Neural progenitor cell (in vitro differentiated cells): ENCODE measurements around the gene GRB2.

Experiments used
- EZH2 ChIP-seq: fragments of 200-600 bp; sonication (generic); IDR thresholded peaks from 2 replicates; pipeline ENCODE4 v1.6.1; 2017; ENCODE audit warnings: antibody characterized with exemption, mild to moderate bottlenecking, moderate library complexity
- EZH2phosphoT487 ChIP-seq: fragments of 200-600 bp; sonication (generic); IDR thresholded peaks from 2 replicates; pipeline ENCODE4 v1.6.1; 2017; ENCODE audit warnings: antibody characterized with exemption
- TF ChIP-seq, protein P1 (sequence below): fragments of 200-600 bp; sonication (generic); IDR thresholded peaks from 2 replicates; pipeline ENCODE4 v1.5.1; 2017; ENCODE audit warnings: antibody characterized with exemption, mild to moderate bottlenecking

DNA sequence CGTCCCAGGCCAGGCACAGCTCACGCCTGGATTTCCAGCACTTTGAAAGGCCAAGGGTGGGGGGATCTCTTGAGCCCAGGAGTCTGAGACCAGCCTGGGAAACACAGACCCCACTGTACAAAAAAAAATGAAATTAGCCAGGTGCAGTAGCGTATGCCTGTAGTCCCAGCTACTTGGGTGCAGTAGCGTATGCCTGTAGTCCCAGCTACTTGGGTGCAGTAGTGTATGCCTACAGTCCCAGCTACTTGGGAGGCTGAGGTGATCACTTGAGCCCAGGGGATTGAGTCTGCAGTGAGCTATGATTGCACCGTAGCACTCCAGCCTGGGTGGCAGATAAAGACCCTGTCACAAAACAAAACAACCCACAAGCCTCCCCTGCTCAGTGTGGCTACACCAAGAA lies 89.2 kb downstream of the GRB2 start:
- TF ChIP-seq, protein P1, sequence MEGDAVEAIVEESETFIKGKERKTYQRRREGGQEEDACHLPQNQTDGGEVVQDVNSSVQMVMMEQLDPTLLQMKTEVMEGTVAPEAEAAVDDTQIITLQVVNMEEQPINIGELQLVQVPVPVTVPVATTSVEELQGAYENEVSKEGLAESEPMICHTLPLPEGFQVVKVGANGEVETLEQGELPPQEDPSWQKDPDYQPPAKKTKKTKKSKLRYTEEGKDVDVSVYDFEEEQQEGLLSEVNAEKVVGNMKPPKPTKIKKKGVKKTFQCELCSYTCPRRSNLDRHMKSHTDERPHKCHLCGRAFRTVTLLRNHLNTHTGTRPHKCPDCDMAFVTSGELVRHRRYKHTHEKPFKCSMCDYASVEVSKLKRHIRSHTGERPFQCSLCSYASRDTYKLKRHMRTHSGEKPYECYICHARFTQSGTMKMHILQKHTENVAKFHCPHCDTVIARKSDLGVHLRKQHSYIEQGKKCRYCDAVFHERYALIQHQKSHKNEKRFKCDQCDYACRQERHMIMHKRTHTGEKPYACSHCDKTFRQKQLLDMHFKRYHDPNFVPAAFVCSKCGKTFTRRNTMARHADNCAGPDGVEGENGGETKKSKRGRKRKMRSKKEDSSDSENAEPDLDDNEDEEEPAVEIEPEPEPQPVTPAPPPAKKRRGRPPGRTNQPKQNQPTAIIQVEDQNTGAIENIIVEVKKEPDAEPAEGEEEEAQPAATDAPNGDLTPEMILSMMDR, result no peak
- TF ChIP-seq EZH2phosphoT487 (no peak), EZH2 (no peak)
